DMS153 (cell line): ENCODE data around the gene MPL.

ENCODE experiments used
- DNase-seq: peaks from one replicate; lab custom pipeline; 2025; lab: John Stamatoyannopoulos, UW

The MPL gene

GRCh38 chr1:43306688-43307457 is 30.7 kb upstream of the MPL start:
- DNase-seq, result peak; percentile 21

- DNase-seq, result no peak
Observed at GRCh38 chr1:43307458-43308158, 30.0 kb upstream of the MPL start.

GRCh38 chr1:43308635-43309404 is 28.8 kb upstream of the MPL start:
- DNase-seq, result no peak

- DNase-seq, result no peak
Observed at GRCh38 chr1:43309405-43310025, 28.1 kb upstream of the MPL start.

- no peak for DNase-seq
Observed at GRCh38 chr1:43311521-43311920, 26.1 kb upstream of the MPL start.

- no peak for DNase-seq
Observed at GRCh38 chr1:43312212-43312623, 25.4 kb upstream of the MPL start.

- DNase-seq, result no peak
Observed at GRCh38 chr1:43312663-43313515, 24.7 kb upstream of the MPL start.

GRCh38 chr1:43313771-43314170 is 23.8 kb upstream of the MPL start:
- no peak for DNase-seq

GRCh38 chr1:43314233-43314632 is 23.4 kb upstream of the MPL start:
- DNase-seq, result no peak

GRCh38 chr1:43315481-43315880 is 22.1 kb upstream of the MPL start:
- no peak for DNase-seq

- no peak for DNase-seq
Observed at GRCh38 chr1:43315963-43316737, 21.5 kb upstream of the MPL start.

GRCh38 chr1:43316738-43317520 is 20.7 kb upstream of the MPL start:
- no peak for DNase-seq

GRCh38 chr1:43317817-43318471 is 19.7 kb upstream of the MPL start:
- no peak for DNase-seq

GRCh38 chr1:43318831-43319230 is 18.8 kb upstream of the MPL start:
- DNase-seq, result no peak

GRCh38 chr1:43319288-43319687 is 18.3 kb upstream of the MPL start:
- DNase-seq, result no peak

- DNase-seq, result no peak
Observed at GRCh38 chr1:43319766-43320165, 17.9 kb upstream of the MPL start.

GRCh38 chr1:43321331-43321891 is 16.2 kb upstream of the MPL start:
- no peak for DNase-seq

GRCh38 chr1:43322506-43322905 is 15.1 kb upstream of the MPL start:
- DNase-seq, result no peak

GRCh38 chr1:43324810-43325209 is 12.8 kb upstream of the MPL start:
- no peak for DNase-seq
